Measurements from ENCODE around the gene FRAS1. TPM values are rescaled to one million over a fixed set of nuclear protein-coding genes. Genes with fewer than 3 reads are reported as not detected.
"Not testable (repeated sequence)": the region's sequence is repeated elsewhere in the genome, so short reads cannot be mapped to it uniquely, and the experiment has no call there.

FRAS1 gene
- total RNA-seq, 2 donors from 2014 or later, result not detected

DNA sequence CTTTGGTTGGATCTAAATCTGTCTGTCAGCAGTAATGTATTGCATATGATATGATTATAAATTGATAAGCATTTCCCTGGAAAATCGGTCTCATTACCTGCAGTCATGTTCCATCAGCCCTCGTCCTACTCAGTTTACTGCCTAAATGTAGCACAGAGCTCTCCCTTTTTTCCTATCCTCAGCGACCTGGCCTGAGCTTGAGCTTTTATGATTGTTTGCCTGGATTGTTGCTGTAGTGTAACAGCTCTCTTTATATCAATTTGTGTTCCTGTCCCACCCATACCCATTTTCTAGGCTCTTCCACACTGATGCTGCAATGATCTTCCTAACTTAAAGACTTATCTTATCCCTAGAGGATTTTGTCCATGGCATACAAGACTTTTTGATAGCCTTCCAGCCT lies 95.7 kb downstream of the FRAS1 start:
- Mint-ChIP-seq H3K4me1 (no peaks in the 10 kb centered on the region), H3K4me3 (no peak overlapping the region), H3K27ac (no peak overlapping the region), H3K36me3 (ENCODE audit: low read depth) (no peaks in the 10 kb centered on the region), H3K9me3 (no peaks in the 10 kb centered on the region), H3K27me3 (peaks cover 2% of the 10 kb centered on the region)
- ATAC-seq (replicated peaks), result no peak

DNA sequence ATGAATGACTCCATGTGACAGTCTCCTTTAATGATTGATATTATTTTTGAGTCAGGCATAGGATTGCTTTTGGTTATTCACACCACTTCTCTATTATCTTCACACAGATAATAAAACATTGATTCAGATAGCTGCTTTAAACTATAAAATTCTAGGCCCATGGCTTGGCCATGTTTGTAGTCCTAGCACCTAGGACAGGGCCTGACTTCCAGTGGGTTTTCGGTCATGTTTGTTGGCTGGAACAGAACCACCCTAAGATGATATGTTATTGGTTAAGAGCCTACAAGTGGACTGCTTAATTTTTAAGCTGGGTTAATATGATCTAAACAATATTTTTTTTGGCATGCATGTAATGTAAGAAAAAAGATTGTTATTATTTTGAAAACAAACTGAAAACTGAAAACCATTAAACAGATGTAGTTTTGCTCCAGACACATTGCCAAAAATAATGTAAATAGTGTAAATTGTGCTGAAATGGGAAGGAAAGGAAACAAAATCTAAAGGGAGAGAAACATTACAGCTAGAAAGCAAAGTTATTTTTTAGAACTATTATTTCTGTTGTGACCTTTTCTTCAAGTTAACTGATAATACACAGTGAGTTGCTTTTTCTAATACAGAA lies 98.0 kb downstream of the FRAS1 start:
- Mint-ChIP-seq H3K27me3 (peaks cover 17% of the 10 kb centered on the region), H3K4me3 (no peak overlapping the region), H3K9me3 (no peaks in the 10 kb centered on the region), H3K4me1 (no peaks in the 10 kb centered on the region), H3K27ac (no peak overlapping the region), H3K36me3 (ENCODE audit: low read depth) (no peaks in the 10 kb centered on the region)
- no peak for ATAC-seq (replicated peaks)

DNA sequence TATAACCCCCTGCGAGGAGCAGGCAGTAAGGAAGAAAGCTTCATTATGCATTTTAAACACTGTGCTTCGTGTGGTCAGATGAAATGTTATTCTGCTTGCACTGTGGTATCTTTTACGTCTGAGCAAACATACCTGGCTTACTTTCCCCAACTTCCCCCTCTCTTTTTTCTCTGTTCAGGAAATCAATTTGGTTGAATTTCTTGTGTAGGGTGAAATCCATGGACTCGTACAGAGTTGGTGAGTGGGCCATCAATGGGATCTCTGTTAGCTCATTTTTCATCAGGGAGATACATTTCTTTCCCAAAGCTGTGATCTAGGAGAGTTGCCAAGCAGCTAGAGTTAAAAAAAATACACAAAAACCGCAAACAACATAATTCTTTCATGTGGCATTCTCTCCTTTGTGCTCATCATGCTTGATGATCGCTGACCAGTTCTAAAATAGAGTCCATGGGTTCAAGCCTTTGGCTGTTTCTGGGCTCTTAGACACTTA lies 98.5 kb downstream of the FRAS1 start:
- H3K4me1 Mint-ChIP-seq, result no peaks in the 10 kb centered on the region
- no peaks in the 10 kb centered on the region for H3K36me3 Mint-ChIP-seq (ENCODE audit: low read depth)
- H3K27ac Mint-ChIP-seq, result no peak overlapping the region
- no peak overlapping the region for H3K4me3 Mint-ChIP-seq
- no peaks in the 10 kb centered on the region for H3K9me3 Mint-ChIP-seq
- peaks cover 20% of the 10 kb centered on the region for H3K27me3 Mint-ChIP-seq
- ATAC-seq (replicated peaks), result no peak

DNA sequence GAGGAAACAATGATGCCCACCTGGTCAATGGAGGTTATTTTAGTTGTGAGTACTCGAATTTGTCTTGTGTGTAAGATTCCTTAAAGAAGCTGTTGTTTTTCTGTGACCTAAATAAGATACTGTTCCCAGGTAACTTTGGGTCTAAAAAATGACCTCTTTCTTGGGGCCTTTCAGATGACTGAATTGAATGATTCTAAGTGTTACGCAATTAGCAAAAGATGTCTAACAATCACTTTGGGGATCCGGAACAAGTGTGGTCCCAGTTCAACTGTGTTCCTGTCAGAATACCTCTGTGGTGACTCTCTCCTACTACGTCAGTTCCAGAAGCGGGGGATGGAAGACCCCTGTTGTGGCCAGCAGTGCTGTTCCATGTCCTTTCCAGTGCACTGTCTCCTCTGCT lies 99.4 kb downstream of the FRAS1 start:
- no peak for ATAC-seq (replicated peaks)
- no peaks in the 10 kb centered on the region for H3K4me1 Mint-ChIP-seq
- H3K36me3 Mint-ChIP-seq (ENCODE audit: low read depth), result no peaks in the 10 kb centered on the region
- no peaks in the 10 kb centered on the region for H3K9me3 Mint-ChIP-seq
- no peak overlapping the region for H3K4me3 Mint-ChIP-seq
- peaks cover 20% of the 10 kb centered on the region for H3K27me3 Mint-ChIP-seq
- no peak overlapping the region for H3K27ac Mint-ChIP-seq

DNA sequence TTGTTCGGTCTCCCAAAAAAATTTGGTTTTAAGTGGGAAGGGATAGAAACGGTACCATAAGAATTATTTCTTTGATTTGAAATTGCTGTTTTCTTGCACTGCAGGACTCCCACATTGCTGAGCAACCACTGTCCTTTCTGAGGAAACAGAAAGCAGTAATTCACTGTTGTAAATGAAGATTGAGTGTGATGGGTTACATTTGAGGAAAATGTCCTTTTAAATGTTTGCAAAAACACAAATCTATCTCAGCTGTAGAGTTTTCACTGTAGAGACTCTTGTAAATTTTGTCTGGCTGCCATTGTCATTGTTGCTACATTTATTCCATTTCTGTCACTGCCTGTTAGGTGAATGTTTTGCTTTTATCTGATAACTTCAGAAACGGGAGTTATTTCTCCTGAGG lies 105.2 kb downstream of the FRAS1 start:
- no peak overlapping the region for H3K4me3 Mint-ChIP-seq
- no peaks in the 10 kb centered on the region for H3K9me3 Mint-ChIP-seq
- H3K4me1 Mint-ChIP-seq, result no peaks in the 10 kb centered on the region
- H3K27ac Mint-ChIP-seq, result no peak overlapping the region
- peaks cover 24% of the 10 kb centered on the region for H3K27me3 Mint-ChIP-seq
- no peak for ATAC-seq (replicated peaks)
- H3K36me3 Mint-ChIP-seq (ENCODE audit: low read depth), result no peaks in the 10 kb centered on the region

DNA sequence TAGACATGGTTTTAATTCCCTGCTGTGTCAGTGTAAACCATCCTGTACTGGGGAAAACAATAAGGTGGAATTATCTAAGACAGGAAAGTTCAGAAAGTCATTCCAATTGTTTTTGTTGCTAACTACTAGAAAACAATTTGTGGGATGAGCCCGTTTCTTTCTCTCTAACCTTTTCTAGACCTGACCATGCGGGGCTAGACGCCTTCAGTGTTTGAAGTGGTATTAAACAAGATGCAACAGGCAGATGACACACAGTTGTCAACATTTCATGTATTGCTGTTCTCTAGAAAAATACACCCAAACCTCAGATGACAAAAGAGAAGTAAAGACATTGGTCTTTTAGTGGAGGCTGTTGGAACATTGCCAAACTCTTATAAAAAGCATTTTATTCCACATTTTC lies 105.7 kb downstream of the FRAS1 start:
- Mint-ChIP-seq H3K36me3 (ENCODE audit: low read depth) (no peaks in the 10 kb centered on the region), H3K27ac (no peak overlapping the region), H3K27me3 (peaks cover 21% of the 10 kb centered on the region)

DNA sequence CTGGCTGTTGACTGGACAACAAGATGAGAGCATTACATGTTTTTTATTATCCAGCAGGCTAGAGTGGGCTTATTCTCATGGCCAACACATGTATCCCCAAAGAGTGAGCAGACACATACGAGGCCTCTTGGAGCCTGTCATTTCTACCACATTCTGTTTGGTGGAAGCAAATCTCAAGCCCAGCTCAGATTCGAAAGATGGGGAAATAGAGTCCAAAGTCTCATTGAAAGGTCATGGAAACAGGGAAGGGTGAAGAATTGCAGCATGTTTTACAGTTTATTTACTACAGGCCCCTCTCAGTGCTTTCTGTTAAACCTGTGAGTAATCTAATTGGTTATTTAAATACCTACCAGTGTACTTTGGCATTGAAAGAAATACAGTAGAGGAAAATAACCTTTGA lies 108.6 kb downstream of the FRAS1 start:
- Mint-ChIP-seq H3K27ac (no peak overlapping the region), H3K4me1 (no peaks in the 10 kb centered on the region), H3K27me3 (peaks cover 3% of the 10 kb centered on the region), H3K4me3 (no peak overlapping the region), H3K36me3 (ENCODE audit: low read depth) (no peaks in the 10 kb centered on the region), H3K9me3 (no peaks in the 10 kb centered on the region)
- no peak for ATAC-seq (replicated peaks)

More for the DNA sequence above, 105.7 kb downstream of the FRAS1 start:
- no peak overlapping the region for H3K4me3 Mint-ChIP-seq
- H3K9me3 Mint-ChIP-seq, result no peaks in the 10 kb centered on the region
- ATAC-seq (replicated peaks), result no peak
- H3K4me1 Mint-ChIP-seq, result no peaks in the 10 kb centered on the region

DNA sequence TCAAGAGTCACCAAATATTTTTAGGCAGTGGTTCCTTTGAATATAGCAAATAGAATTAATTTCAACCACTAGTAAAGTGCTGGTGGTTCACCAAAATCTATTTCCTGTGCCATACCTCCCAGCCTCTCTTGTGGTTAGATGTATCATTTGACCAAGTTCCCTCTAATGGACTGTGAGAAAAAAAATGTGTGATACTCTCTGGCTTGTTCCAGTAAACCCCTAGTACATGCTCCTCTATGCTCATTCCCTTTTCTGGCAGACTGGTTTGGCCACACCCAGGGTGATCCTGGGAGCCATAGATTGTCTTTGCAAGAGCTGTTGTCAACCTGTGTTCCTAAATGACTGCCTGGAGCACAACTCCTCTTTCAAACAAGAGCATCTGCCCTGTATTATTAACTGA lies 109.5 kb downstream of the FRAS1 start:
- Mint-ChIP-seq H3K4me1 (no peaks in the 10 kb centered on the region), H3K36me3 (ENCODE audit: low read depth) (no peaks in the 10 kb centered on the region), H3K27ac (no peak overlapping the region), H3K4me3 (no peak overlapping the region), H3K9me3 (no peaks in the 10 kb centered on the region), H3K27me3 (peaks cover 5% of the 10 kb centered on the region)
- no peak for ATAC-seq (replicated peaks)

DNA sequence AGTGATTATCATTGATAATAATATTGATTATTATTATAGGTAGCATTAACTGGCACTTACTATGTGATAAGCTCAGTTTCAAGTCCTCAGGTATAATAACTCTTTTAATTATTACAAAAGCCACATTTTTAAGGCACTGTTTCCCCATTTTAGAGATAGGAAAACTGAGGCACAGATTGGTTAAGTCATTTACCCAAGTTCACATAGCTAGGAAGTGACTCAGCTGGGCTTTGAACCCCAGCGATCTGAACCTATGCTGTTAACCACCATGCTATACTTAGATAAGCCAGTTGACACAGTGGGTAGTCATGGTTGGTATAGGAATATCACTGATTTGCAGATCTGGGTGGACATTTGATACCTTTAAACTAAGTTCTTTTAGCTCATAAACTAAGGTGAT lies 110.4 kb downstream of the FRAS1 start:
- no peak overlapping the region for H3K27ac Mint-ChIP-seq
- H3K9me3 Mint-ChIP-seq, result no peaks in the 10 kb centered on the region
- H3K4me3 Mint-ChIP-seq, result no peak overlapping the region
- no peaks in the 10 kb centered on the region for H3K4me1 Mint-ChIP-seq
- H3K27me3 Mint-ChIP-seq, result peaks cover 9% of the 10 kb centered on the region
- ATAC-seq (replicated peaks), result no peak
- H3K36me3 Mint-ChIP-seq (ENCODE audit: low read depth), result no peaks in the 10 kb centered on the region

DNA sequence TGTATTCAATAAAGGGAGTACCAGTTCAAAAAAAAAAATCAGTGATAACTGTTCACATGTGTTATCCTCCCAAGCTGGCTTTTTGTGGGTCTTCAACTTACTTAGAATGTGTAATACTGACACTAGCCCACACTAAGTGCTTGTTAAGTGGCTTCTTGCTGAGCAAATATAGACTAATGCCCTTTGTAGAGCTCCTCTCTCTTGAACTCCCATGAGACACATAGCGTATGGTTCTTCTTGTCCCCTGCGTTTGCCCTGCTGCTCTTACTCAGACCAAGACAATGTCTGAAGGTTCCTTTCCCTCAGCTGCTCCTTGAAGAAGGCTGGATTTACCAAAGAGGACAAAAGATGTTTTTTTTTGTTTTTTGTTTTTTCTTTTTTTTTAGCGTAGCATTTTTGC lies 110.9 kb downstream of the FRAS1 start:
- no peak for ATAC-seq (replicated peaks)
- H3K4me1 Mint-ChIP-seq, result no peaks in the 10 kb centered on the region
- no peak overlapping the region for H3K27ac Mint-ChIP-seq
- H3K36me3 Mint-ChIP-seq (ENCODE audit: low read depth), result no peaks in the 10 kb centered on the region
- peaks cover 6% of the 10 kb centered on the region for H3K27me3 Mint-ChIP-seq
- no peaks in the 10 kb centered on the region for H3K9me3 Mint-ChIP-seq
- H3K4me3 Mint-ChIP-seq, result no peak overlapping the region

DNA sequence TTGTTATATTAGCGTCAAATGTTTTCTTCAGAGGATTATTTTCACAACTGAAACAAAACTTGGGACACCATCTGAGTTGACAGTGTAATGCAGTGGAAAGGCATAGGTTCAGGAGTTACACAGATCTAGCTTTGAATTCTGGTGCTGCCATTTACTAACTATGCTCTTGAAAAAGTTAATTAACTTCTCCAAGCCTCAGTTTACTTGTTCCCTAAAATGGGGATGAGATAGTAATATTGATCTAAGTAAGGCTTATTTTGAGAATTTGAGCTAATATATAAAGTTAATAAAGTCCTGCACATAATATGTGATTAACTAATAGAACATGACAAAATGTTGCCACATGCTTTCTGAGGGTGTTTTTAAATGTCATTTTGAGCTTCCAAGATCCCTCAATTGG lies 112.6 kb downstream of the FRAS1 start:
- no peak for ATAC-seq (replicated peaks)
- Mint-ChIP-seq H3K27me3 (peaks cover 10% of the 10 kb centered on the region), H3K9me3 (no peaks in the 10 kb centered on the region), H3K36me3 (ENCODE audit: low read depth) (no peaks in the 10 kb centered on the region), H3K27ac (no peak overlapping the region), H3K4me3 (no peak overlapping the region), H3K4me1 (no peaks in the 10 kb centered on the region)

DNA sequence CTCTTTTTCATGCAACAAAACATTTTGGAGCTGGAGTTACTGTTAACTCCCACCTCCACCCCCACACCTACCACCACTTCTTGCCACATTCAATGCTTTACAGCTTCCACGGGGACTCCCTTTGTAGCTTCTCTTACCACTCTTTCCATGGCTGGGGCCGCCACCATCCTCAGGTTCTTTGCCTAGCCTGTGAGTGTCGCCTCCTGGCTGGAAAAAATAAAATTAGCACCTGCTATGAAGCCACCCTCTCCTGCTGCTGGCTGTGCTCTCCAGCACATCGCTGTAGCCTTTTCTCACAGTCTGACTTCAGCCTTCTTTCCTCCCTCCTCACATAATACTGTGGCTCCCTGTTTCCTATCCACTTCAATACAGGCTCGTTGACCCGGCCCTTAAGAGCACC lies 114.4 kb downstream of the FRAS1 start:
- ATAC-seq (replicated peaks), result no peak
- H3K4me1 Mint-ChIP-seq, result no peaks in the 10 kb centered on the region
- no peak overlapping the region for H3K4me3 Mint-ChIP-seq

DNA sequence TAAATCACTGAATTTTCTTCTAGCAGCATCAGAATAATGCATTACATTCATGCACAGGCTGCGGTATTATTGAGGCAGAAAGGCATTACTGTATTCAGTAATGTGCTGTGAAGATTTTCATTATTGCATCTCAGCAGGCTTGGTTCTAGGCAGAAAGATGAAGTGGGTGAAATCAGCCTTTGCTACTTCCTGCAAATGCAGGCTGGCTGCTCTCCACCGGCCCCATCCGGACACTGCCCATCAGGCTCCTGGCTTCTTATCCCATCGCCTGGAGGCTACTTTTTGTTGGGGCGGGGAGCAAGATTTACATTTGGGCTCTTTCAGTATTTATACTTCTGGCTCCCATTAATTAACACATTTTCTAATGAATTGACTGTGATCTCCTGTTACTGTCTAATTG lies 117.8 kb downstream of the FRAS1 start:
- H3K4me1 Mint-ChIP-seq, result no peaks in the 10 kb centered on the region
- no peak overlapping the region for H3K4me3 Mint-ChIP-seq
- no peaks in the 10 kb centered on the region for H3K9me3 Mint-ChIP-seq
- no peak overlapping the region for H3K27ac Mint-ChIP-seq
- no peaks in the 10 kb centered on the region for H3K36me3 Mint-ChIP-seq (ENCODE audit: low read depth)
- H3K27me3 Mint-ChIP-seq, result peaks cover 18% of the 10 kb centered on the region
- no peak for ATAC-seq (replicated peaks)

More for the DNA sequence above, 114.4 kb downstream of the FRAS1 start:
- Mint-ChIP-seq H3K36me3 (ENCODE audit: low read depth) (no peaks in the 10 kb centered on the region), H3K27me3 (peaks cover 11% of the 10 kb centered on the region), H3K9me3 (no peaks in the 10 kb centered on the region), H3K27ac (no peak overlapping the region)

DNA sequence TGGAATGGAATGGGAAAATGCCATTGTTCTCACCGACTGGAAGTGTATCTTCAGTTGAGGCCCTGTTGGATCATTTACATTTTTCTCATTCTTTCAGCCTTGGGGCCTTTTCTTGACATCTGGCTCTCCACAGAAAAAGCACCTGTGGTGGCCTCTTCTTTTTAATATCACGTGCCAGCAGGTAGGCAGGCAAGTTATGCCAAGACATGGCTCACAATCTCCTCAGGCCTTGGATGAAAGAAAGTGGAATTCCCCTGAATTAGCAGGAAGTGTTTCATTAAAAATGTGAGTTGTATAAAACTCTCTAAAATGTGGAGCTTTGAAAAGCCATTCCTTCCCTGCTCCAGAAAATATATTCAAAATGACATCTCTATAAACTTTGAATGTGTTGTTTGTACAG lies 122.1 kb downstream of the FRAS1 start:
- H3K27me3 Mint-ChIP-seq, result peaks cover 11% of the 10 kb centered on the region
- no peaks in the 10 kb centered on the region for H3K9me3 Mint-ChIP-seq
- no peak overlapping the region for H3K4me3 Mint-ChIP-seq
- ATAC-seq (replicated peaks), result no peak
- no peaks in the 10 kb centered on the region for H3K4me1 Mint-ChIP-seq
- no peaks in the 10 kb centered on the region for H3K36me3 Mint-ChIP-seq (ENCODE audit: low read depth)
- no peak overlapping the region for H3K27ac Mint-ChIP-seq

DNA sequence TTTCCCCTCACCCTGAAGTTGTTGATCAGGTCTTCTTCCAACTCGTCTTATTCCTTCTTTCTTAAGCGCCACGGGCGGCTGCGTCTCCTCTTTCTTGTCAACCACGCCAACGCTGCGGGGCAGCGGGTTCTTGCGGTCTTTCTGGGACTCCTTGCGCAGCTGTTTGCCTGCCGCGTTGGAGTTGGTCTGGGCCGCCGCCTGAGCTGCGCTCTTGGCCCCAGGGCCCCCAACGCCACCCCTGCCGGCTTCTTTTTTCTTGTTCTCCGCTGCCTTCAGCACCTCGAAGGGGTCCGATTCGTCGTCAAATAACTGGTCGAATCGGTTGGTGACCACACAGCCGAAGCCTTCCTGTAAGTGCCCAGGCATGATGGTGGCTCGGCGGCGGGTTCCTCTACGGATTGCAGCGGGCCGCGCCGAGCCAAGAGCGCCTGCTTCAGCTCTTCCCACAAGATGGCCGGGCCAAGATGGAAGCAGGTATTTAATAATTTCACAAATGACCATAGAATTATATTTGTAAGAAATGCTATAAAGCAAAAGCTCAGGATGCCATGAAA lies 124.6 kb downstream of the FRAS1 start:
- H3K9me3 Mint-ChIP-seq, result not testable (repeated sequence)

DNA sequence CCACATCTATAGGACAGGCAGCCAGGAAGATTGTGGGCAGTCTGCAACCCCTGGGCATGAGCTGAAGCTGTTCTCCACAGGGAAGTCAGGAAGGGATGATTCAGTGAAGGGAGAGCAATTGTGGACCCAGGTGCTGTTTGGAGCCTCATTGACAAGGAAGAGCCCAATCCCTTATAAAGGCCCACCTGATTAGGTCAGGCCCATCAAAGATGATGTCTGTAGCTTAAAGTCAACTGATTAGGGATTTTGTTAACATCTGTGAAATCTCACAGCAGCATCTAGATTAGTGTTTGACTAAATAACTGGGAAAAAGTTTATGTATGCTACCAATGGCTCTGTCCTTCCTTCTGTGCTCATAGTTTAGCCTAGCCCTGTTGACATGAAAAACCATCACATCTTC lies 127.5 kb downstream of the FRAS1 start:
- H3K36me3 Mint-ChIP-seq (ENCODE audit: low read depth), result no peaks in the 10 kb centered on the region
- no peaks in the 10 kb centered on the region for H3K9me3 Mint-ChIP-seq
- H3K4me1 Mint-ChIP-seq, result no peaks in the 10 kb centered on the region
- H3K4me3 Mint-ChIP-seq, result no peak overlapping the region
- H3K27ac Mint-ChIP-seq, result no peak overlapping the region
- ATAC-seq (replicated peaks), result no peak
- peaks cover 3% of the 10 kb centered on the region for H3K27me3 Mint-ChIP-seq

More for the DNA sequence above, 124.6 kb downstream of the FRAS1 start:
- not testable (repeated sequence) for H3K27ac Mint-ChIP-seq; H3K36me3 Mint-ChIP-seq (ENCODE audit: low read depth); H3K27me3 Mint-ChIP-seq; H3K4me3 Mint-ChIP-seq; ATAC-seq (replicated peaks); H3K4me1 Mint-ChIP-seq

Data from activated T-helper 17 cell treated with anti-CD3 and anti-CD28 coated beads, Interleukin-2, amount 50 U/mL, for 72 hours (primary cell).